Ascending aorta (tissue), 2 donors: ENCODE measurements around the gene HAGHL. TPM values are rescaled to one million over a fixed set of nuclear protein-coding genes. Genes with fewer than 3 reads are reported as not detected.

ENCODE experiments used
- DNase-seq, 2 donors: peaks; one replicate each; pipeline ENCODE4 v3.0.0-alpha.2; 2019; ENCODE audit warnings: low spot score in 2 of 2
- H3K27ac ChIP-seq, 2 donors: fragments of 200-600 bp; sonication (generic); one replicate each; pipeline ENCODE4 v1.5.1; 2016 to 2017; ENCODE audit warnings: mild to moderate bottlenecking in 1 of 2
- H3K27me3 ChIP-seq: fragments of 200-600 bp; sonication (generic); one replicate; pipeline ENCODE4 v1.5.1; 2017
- H3K36me3 ChIP-seq, 2 donors: fragments of 200-600 bp; sonication (generic); one replicate each; pipeline ENCODE4 v1.5.1; 2016
- H3K4me1 ChIP-seq, 2 donors: fragments of 200-600 bp; sonication (generic); one replicate each; pipeline ENCODE4 v1.5.1; 2016 to 2017; ENCODE audit warnings: mild to moderate bottlenecking in 1 of 2
- H3K4me3 ChIP-seq, 2 donors: fragments of 200-600 bp; sonication (generic); one replicate each; pipeline ENCODE4 v1.5.1; 2016 to 2017; ENCODE audit warnings: mild to moderate bottlenecking in 1 of 2
- H3K9me3 ChIP-seq, 2 donors: fragments of 200-600 bp; sonication (generic); one replicate each; pipeline ENCODE4 v1.5.1; 2016
- intact Hi-C: fragments of 100-400 bp; cut with DNase I; formaldehyde crosslinking; loops from one replicate; pipeline ENCODE4 v1.15.1; 2023
- total RNA-seq: library from RNA; depleted of rRNA; stranded (reverse); fragments of >200 nt; gene quantifications from one replicate; pipeline ENCODE4 v1.1.0, GENCODE V29; 2016
- TF ChIP-seq, protein P1 (sequence below), 3 experiments: fragments of 200-600 bp in 2 of 3; fragments of 450-650 bp in 1 of 3; sonication (generic) in 2 of 3; IDR thresholded peaks; one replicate each; pipeline ENCODE4 v1.5.1; 2016 to 2019; ENCODE audit warnings: antibody characterized with exemption in 3 of 3, mild to moderate bottlenecking in 1 of 3, moderate library complexity in 1 of 3

HAGHL gene
- total RNA-seq, 1 donor from 2014 or later = 9.7 TPM

DNA sequence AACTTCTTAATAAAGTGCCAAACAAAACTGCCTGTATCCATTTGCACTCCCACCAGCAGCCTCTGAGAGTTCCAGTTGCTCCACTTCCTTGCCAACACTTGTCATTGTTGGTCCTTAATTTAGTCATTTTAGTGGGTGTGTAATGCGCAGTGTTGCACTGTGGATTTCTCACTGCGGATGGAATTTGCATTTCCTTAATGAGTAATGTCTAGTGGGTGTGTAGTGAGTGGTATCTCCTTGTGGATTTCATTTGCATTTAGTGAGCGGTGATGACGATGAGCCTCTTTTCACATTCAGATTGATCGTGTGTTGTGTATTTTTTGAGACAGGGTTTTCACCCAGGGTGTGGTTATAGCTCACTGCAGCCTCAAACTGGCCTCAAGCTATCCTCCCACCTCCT lies 29.5 kb downstream of the HAGHL start:
- DNase-seq = no peak
- Histone ChIP-seq H3K9me3 (no peaks in the 10 kb centered on the region), H3K27ac (no peak overlapping the region), H3K27me3 (no peaks in the 10 kb centered on the region), H3K4me1 (no peaks in the 10 kb centered on the region), H3K4me3 (no peak overlapping the region), H3K36me3 (no peaks in the 10 kb centered on the region)
- intact Hi-C loops = no loop called here
- TF ChIP-seq, protein P1, sequence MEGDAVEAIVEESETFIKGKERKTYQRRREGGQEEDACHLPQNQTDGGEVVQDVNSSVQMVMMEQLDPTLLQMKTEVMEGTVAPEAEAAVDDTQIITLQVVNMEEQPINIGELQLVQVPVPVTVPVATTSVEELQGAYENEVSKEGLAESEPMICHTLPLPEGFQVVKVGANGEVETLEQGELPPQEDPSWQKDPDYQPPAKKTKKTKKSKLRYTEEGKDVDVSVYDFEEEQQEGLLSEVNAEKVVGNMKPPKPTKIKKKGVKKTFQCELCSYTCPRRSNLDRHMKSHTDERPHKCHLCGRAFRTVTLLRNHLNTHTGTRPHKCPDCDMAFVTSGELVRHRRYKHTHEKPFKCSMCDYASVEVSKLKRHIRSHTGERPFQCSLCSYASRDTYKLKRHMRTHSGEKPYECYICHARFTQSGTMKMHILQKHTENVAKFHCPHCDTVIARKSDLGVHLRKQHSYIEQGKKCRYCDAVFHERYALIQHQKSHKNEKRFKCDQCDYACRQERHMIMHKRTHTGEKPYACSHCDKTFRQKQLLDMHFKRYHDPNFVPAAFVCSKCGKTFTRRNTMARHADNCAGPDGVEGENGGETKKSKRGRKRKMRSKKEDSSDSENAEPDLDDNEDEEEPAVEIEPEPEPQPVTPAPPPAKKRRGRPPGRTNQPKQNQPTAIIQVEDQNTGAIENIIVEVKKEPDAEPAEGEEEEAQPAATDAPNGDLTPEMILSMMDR (IDR thresholded peaks at IDR 0.05) = no peak

DNA sequence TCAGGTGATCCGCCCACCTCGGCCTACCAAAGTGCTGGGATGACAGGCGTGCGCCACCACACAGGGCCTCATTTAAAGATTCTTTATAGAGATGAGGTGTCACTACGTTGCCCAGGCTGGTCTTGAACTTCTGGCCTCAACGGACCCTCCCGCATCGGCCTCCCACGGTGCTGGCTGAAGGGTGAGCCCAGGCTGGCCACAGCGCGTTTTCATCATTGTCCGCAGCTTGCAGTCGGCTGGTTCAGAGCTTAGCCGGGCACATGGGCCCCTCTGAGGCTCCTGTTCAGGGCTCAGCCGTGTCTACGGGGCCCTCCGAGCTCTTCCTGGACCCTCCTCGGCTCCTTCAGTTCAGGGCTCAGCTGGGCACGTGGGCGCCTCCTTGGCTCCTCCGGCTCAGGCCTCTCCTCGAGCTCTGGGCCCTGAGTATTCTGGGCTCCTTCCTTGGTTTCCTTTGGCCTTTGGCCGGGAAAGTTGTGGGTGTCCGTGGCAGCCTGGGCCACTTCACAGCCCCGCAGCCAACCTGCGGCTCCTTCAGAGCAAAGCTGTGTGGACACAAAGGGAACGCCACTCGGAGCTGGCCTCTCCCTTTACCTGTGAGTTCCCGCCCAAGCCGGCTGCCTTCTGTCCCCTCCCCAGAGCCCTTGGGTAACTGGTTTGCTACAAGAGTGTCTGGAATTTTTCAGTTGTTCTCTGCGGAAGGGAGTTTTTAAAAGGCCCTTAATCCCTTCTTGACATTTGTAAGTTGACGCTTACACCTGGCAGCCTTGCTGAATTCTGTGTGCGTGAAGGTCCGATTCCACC lies 32.4 kb downstream of the HAGHL start:
- Histone ChIP-seq H3K4me1 (no peaks in the 10 kb centered on the region), H3K36me3 (no peaks in the 10 kb centered on the region), H3K9me3 (no peaks in the 10 kb centered on the region), H3K4me3 (no peak overlapping the region), H3K27me3 (no peaks in the 10 kb centered on the region), H3K27ac (no peak overlapping the region)
- intact Hi-C loops = no loop called here
- TF ChIP-seq, protein P1 (IDR thresholded peaks at IDR 0.05) = no peak
- no peak for DNase-seq

DNA sequence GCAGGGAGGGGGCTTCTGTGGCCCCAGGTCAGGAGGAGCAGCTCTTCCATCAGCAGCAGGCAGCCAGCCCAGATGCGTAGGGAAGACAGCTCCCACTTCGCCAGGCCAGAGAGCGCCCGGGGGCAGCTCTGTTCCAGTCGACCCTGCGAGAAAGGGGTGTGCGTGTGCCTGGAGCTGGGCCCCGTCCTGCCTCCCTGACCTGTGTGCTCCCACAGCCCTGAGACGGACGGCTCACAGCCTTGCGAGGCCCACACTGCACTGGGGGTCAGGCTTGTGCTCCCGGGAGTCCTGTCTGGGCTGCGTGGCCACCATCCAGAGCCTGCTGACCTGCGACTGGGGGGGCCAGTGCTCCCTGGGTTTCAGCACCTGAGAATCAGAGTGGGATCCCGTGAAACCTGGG lies 33.2 kb downstream of the HAGHL start:
- Histone ChIP-seq H3K4me1 (no peaks in the 10 kb centered on the region), H3K9me3 (no peaks in the 10 kb centered on the region), H3K36me3 (no peaks in the 10 kb centered on the region), H3K27ac (no peak overlapping the region), H3K4me3 (no peak overlapping the region), H3K27me3 (no peaks in the 10 kb centered on the region)
- intact Hi-C loops = no loop called here
- TF ChIP-seq, protein P1 (IDR thresholded peaks at IDR 0.05) = no peak
- no peak for DNase-seq

DNA sequence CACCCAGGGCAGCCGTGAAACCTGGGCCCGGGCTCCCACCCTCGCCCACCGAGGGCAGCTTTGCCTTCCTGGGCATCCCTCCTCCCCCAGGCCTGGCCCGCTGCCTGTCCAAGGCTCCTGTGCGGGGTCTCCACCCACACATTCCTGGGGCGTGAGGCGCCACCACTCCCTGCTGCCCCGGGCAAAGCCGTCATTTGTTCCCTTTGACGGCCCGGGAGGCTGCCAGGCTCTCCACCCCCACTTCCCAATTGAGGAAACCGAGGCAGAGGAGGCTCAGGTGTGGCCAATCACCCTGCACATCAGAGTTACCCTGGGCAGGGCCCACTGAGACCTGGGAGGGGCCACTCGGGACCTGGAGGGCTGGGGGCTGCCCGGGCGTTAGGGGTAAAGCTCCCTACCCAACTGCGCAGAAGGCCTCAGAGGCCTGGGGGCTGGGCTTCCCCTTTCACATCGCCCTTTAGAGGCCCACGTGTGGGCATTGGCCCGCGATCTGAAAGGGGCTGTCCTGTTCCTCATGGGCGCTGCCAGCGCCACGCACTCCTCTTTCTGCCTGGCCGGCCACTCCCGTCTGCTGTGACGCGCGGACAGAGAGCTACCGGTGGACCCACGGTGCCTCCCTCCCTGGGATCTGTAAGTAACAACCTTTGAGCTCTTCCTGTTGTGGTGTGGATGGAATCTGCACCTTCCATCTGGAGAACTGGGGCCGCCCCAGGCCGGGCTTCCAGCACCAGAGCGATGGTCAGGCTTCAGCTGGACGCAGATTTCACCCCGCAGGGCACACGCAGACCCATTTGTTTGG lies 33.8 kb downstream of the HAGHL start, which contains the start of gene MSLN:
TSS of gene MSLN (plus strand) at position 190 of the 799 bp plus-strand sequence. CDS start 1,947 bp downstream, outside the sequence.
- Histone ChIP-seq H3K4me1 (no peaks in the 10 kb centered on the region), H3K4me3 (no peak within 1 kb of the TSS), H3K27me3 (no peaks in the 10 kb centered on the region), H3K27ac (no peak within 1 kb of the TSS), H3K36me3 (no peaks in the 10 kb centered on the region), H3K9me3 (no peaks in the 10 kb centered on the region)
- no peak for DNase-seq
- intact Hi-C loops = no loop called here
- TF ChIP-seq, protein P1 (IDR thresholded peaks at IDR 0.05) = no peak

DNA sequence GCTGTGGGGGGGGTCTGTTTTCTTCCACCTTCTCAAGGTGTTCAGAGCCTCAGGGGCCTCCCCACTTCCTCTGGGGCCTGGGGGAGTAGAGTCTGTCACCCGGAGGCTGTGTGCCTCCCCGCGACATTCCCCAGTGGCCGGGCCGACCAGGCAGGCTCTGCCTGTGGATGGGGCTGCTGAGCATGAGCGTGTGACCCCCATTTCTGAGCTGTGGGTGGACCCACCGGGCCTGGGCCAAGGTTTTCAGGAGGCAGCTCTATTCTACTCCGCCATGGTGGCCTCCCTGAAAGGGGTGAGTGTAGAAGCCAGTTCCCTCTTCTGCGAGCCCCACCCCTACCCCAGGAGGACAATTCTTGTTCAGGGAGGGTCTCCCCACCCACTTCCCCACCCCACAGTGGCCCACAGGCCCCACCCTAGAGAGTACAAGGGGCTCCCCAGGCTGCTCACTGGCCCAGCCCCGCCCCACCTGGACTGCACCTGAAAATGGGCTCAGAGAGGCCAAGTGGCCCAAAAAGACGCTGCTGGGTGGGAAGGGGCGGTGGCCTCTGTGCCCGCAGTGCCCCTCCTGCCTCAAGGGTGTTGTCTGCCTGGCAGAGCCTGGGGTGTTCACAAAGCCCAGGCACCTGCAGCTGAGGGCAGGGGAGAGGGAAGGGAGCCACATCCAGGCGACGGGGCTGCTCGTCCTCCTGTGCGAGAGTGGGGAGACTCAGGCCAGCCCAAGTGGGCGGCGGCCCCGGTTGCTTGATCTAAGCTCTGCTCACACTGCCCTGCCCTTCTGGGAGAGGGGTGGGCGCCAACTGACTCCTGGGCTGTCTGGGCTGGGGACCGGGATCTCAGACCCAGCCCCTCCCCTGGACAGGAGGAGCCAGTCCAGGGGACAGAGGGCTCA lies 35.0 kb downstream of the HAGHL start:
- no peaks in the 10 kb centered on the region for H3K4me1 ChIP-seq
- no peaks in the 10 kb centered on the region for H3K36me3 ChIP-seq
- no peak overlapping the region for H3K27ac ChIP-seq
- no peak overlapping the region for H3K4me3 ChIP-seq
- intact Hi-C loops = no loop called here
- no peaks in the 10 kb centered on the region for H3K9me3 ChIP-seq
- no peaks in the 10 kb centered on the region for H3K27me3 ChIP-seq
- TF ChIP-seq, protein P1 (IDR thresholded peaks at IDR 0.05) = no peak
- no peak for DNase-seq
